Skin of body (tissue), 2 donors: ENCODE data around the gene ARX. TPM values are rescaled to one million over a fixed set of nuclear protein-coding genes. Genes with fewer than 3 reads are reported as not detected.

Source experiments
- DNase-seq: peaks from one replicate; lab custom pipeline; 2025; lab: John Stamatoyannopoulos, UW
- total RNA-seq: library from RNA; depleted of rRNA; stranded (reverse); fragments of >200 nt; gene quantifications from one replicate; pipeline ENCODE4 v1.2.3, GENCODE V29; 2014

Gene ARX
- total RNA-seq, result 0.10 TPM

- DNase-seq, result peak; percentile 14
Measured at GRCh38 chrX:25015486-25016360, at the start of gene ARX. Gene ARX (minus strand): TSS chrX:25015965. CDS start chrX:25015737, 228 bp downstream.

DNA sequence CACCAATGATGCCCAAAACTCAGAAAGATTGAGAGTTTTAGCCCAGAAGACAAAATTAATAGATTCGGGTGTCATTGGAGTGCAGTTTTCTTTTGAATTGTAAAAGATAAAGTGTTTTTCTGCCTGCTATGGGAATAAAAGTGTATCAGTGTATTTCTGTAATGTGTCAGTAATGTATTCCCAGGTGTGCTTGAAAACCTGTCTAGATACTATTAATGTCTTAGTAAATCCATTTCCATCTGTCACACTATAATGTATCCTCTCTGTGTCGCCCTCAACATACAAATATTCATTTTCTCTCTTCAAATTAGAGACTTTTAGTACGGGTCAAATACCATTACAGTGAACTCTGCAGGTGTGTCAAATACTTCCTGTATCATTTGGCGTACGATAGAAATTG is 43.5 kb upstream of the ARX start:
- no peak for DNase-seq

DNA sequence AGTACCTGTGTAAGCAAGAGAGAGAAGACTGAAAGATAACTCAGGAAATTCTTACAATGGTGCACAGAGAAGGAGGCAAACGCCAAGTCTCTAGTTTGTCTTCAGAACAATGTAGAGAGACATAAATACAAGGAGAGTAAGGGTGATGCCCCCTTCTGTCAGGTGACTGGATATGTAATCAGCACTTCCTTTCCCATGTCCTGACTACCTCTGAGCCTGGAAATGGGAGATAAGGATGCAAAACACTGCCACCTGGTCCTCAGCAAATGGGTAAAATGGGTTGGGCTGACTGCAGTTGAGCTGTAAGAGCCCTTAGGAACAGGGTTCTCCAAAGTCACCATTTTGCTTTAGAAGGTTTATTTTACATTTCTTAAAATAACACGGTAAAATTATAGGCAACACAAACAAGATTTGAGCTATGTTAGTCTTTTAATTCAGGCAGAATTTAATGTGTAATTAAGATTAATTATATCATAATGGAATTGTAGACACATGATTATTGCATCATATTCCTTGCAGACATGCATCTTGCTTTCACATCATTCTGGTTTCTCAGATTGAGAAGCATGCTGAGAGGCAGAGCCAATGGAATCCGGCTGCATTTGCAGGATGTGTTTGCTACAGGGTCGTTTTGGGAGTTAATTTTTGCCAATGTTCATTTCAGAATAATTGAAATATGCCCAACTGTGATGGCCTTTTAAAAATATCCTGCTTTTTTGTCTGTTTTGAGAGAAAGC is 37.2 kb upstream of the ARX start:
- no peak for DNase-seq

DNA sequence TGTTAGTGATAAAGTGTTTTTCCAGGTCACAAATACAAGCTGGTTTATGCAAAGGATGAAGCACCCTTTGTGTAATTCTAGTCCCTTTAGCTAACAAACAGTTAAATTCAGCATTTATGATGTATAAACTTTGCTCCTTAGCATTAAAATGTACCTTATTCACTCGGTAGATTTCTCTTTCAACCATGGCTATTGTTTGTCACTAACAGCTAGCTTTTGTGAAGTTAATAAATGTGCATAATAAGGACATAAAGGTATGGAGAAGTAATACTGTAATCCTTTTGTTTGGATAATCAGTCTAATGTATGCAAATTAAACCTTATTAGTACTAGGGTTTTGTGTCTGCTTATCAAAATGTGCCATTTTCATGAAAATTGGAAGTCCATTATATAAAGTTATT is 34.2 kb upstream of the ARX start:
- DNase-seq, result no peak

- DNase-seq, result no peak
Measured at GRCh38 chrX:25049357-25049756, 33.6 kb upstream of the ARX start.

- no peak for DNase-seq
Measured at GRCh38 chrX:25048178-25048577, 32.4 kb upstream of the ARX start.

GRCh38 chrX:25043192-25043591 is 27.4 kb upstream of the ARX start:
- DNase-seq, result no peak

DNA sequence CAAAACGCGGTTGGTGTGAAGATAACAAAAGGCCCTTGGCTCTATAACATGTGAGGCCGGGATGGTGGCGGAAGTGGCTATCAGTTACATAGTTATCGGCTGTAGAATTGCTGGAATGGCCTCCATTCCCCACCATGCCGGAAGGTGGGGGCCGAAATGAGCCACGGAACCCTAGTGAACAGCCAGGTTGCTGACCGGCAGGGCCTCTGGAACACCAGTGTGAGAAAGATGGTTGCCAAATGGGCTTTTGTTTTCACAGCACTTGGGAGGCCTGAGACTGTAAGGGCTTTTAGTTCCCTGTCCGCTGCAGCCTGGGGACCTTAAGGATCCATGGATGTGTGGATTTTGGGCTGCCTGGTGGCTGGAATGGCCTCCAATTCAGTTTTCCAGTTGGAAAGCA is 23.3 kb upstream of the ARX start:
- DNase-seq, result no peak

GRCh38 chrX:25034889-25035288 is 19.1 kb upstream of the ARX start:
- DNase-seq, result no peak

DNA sequence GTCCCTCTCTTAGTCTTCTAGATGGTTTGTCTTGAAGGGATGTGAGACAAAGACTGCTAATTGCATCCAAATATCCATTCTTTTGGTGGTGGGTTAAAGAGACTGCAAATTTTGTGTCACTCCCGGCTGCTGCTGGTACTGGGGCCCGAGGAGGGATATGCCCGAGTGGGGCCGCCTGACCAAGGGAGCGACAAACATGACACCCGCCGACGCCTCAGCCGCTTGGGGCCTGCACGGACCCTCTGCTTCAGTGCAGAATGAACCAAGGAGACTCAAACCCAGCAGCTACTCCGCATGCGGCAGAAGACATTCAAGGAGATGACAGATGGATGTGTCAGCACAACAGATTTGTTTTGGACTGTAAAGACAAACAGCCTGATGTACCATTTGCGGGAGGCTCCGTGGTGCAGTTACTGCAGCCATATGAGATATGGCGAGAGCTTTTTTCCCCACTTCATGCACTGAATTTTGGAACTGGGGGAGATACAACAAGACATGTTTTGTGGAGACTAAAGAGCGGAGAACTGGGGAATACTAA is 13.6 kb upstream of the ARX start:
- no peak for DNase-seq

- no peak for DNase-seq
Measured at GRCh38 chrX:25028726-25029125, 13.0 kb upstream of the ARX start.

- no peak for DNase-seq
Measured at GRCh38 chrX:25026576-25026975, 10.8 kb upstream of the ARX start.

DNA sequence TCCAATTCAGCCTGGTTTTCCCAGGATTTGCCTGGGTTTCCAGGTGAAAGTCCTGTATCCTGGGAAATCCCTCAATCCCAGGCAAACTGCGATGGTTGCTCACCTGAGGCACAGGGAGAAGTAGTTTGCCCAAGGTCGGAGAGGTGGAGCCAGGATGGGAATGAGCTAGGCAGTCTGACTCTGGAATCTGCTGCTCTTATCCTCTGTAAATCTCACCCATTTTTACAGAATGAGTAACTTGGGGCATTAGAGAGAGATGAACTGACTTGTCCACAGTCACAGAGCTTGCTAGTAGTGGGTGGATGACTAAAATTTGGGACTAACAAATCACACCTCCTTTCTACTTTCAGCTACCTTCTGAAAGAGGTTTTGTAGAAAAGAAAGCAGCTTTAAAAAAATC is 9.8 kb upstream of the ARX start:
- DNase-seq, result no peak

- no peak for DNase-seq
Measured at GRCh38 chrX:25023908-25024307, 8.1 kb upstream of the ARX start.

DNA sequence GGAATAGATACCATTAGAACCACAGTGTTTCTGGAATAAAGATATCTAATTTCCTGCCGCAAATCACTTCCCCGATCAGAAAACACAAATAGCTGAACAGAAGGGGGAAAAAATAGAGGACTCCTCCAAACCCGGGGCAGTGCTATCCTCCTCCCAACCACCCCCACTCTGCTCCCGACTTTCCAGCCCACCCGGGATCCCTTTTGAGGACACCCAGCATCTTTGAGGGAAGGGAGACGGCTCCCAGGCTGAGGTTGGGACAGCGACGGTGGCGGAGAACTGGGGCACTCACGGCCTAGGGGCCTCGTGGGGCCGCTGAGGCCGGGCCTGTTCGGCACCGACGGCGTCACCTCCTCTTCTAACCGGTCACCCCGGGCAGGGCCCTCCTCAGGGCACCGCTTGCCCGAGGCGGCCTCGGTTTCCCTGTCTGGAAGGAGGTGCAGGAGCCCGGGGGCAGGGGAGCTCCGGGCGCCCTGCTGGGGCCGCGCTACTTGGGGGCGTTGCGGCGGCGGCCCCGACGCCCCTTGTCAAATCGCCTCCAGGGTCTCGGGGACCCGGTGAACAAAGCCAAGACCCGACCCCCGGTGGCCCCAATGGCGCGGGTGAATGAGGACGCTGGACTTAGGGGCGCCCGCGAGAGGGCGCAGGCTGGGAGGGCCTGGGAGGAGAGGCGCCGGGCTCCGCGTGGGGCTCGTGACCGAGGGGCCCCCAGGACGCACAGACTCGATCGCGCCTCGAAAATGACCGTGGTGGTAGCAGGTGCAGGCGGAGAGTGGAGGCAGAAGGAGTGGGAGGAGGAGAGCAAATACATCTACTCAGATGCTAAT is 6.9 kb upstream of the ARX start:
- DNase-seq, result no peak

- no peak for DNase-seq
Measured at GRCh38 chrX:25020905-25021449, 5.2 kb upstream of the ARX start.

DNA sequence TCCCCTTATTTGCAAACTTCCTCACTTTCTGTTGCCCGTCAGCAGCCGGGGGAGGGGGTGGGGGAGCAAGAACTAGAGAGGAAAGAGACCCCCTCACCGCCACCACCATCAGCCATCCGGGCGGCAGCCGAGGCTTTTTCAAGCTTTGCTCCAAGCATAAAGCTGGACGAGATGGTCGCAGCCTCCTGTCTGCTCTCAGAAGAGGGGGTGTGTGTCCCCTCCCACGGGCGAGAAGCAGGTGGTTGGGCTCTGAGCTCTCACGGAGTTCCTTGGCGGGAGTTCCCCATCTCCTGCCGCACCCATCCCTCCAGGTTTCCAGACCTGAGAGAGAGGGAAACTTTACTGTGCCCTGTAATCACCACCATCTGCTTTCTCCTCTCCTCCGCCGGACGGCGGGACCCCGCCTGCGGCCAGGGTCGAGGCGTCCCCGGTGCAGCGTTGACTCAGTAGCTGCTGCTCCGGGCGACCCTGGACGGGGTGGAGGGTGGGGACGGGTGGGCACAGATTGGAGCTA is 4.7 kb upstream of the ARX start:
- no peak for DNase-seq

DNA sequence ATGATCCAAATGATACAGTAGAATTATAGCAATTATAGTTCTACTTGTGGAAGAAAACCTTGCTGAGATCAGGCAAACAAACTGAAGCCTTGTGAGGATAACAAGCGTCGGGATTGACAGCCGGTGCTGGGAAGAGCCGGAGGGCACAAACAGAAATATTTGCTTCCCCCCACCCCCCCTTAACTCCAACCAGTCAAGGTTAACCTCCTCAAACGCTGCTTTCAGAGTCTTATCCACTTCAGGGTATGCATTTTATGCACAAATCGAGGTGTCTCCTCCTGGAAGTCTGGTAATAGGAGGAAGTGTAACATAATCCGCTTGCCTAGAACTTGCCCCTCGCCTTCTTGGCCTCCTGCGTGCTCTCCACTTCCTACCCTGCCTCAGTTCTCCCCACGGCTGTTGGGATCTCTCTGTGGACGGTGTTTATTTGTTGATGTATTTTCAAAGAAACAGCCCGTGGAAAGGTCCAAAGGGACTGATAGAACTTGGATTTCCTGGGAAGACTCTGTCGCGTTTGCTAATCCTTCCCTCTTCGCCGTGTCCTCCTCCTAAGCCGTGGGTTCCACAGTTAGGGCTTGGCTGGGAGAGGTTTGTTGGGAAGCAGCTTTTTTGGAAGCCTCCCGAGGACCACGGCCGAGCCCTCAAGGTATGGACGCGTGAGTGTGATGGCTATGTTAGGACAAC is 4.1 kb upstream of the ARX start:
- no peak for DNase-seq

DNA sequence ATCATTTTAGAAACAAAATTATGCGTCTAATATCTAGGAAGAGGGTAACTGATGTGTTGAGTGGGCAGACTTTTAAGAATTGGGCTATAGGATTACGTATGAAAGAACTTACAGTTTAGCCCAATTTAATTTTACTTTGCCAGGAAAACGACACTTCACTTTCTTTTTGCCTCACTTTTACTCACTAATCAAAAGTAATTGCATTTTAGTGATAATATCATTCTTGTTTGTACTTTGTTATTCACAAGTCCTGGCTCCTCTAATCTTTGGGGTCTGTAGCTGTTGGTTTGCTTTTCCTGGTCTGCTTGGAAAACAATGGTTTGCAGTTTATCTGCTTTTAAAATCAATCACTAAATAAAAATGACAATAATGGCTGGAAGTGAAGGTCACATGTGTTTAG is 2.9 kb upstream of the ARX start:
- DNase-seq, result no peak

GRCh38 chrX:25017667-25018247 is 2.0 kb upstream of the ARX start:
- DNase-seq, result no peak
